ENCODE data around the gene EHBP1L1. TPM values are rescaled to one million over a fixed set of nuclear protein-coding genes. Genes with fewer than 3 reads are reported as not detected.

Gene EHBP1L1
- total RNA-seq, 4 donors from 2014 or later: 186 to 472 (median 293) TPM

GRCh38 chr11:65615229-65615949, 39.5 kb downstream of the EHBP1L1 start, which contains the start of gene PCNX3:
Gene PCNX3 (plus strand): TSS chr11:65615776. CDS start chr11:65616312, 536 bp downstream.
- Histone ChIP-seq H3K4me3 (peak within 1 kb of the TSS; percentile 72 to 96 (median 82)), H3K4me1 (peaks cover 40 to 60% (median 55%) of the 10 kb centered on the region in 4 donors), H3K36me3 (peaks cover 26 to 51% (median 49%) of the 10 kb centered on the region in 4 donors), H3K27me3 (no peaks in the 10 kb centered on the region), H3K27ac (replicated peaks in 1 of 4) (peak within 1 kb of the TSS; percentile 87 to 97 (median 96)), H3K9me3 (no peaks in the 10 kb centered on the region)
- TF ChIP-seq CTCF (IDR thresholded peaks at IDR 0.05) (peak in 1 of 3 experiments; percentile 35), POLR2A (IDR thresholded peaks at IDR 0.05; ENCODE audit: low read depth) (peak; percentile 19), EP300 (IDR thresholded peaks at IDR 0.05) (no peak), POLR2AphosphoS5 (IDR thresholded peaks at IDR 0.05) (peak; percentile 88 to 95)
- WGBS: 0% methylated on average over 36 of the region's 55 CpGs
- intact Hi-C loops (cut with DNase I): loop anchor here (2.0 kb wide), 1 partner anchor 41 kb away; no protein-coding TSS in a partner anchor
- DNase-seq (ENCODE audit: extremely low spot score): peak; percentile 100

GRCh38 chr11:65615950-65616574, 40.2 kb downstream of the EHBP1L1 start:
- DNase-seq (ENCODE audit: extremely low spot score): no peak
- WGBS: 0% methylated on average over 18 of the region's 50 CpGs
- intact Hi-C loops (cut with DNase I): loop anchor here (2.0 kb wide), 1 partner anchor 41 kb away; no protein-coding TSS in a partner anchor
- peak overlapping the region; percentile 87 to 97 (median 94) for H3K27ac ChIP-seq (replicated peaks in 1 of 4)
- no peaks in the 10 kb centered on the region for H3K9me3 ChIP-seq
- no peaks in the 10 kb centered on the region for H3K27me3 ChIP-seq
- no peak for TF ChIP-seq EP300 (IDR thresholded peaks at IDR 0.05)
- TF ChIP-seq CTCF (IDR thresholded peaks at IDR 0.05): no peak
- TF ChIP-seq POLR2A (IDR thresholded peaks at IDR 0.05; ENCODE audit: low read depth): no peak
- no peak for TF ChIP-seq POLR2AphosphoS5 (IDR thresholded peaks at IDR 0.05)
- H3K4me1 ChIP-seq: peaks cover 33 to 53% (median 48%) of the 10 kb centered on the region in 4 donors
- peak overlapping the region; percentile 72 to 96 (median 82) for H3K4me3 ChIP-seq
- H3K36me3 ChIP-seq: peaks cover 26 to 57% (median 55%) of the 10 kb centered on the region in 4 donors

GRCh38 chr11:65616575-65617001, 40.7 kb downstream of the EHBP1L1 start:
- DNase-seq (ENCODE audit: extremely low spot score): no peak
- TF ChIP-seq POLR2A (IDR thresholded peaks at IDR 0.05; ENCODE audit: low read depth) (no peak), CTCF (IDR thresholded peaks at IDR 0.05) (no peak), EP300 (IDR thresholded peaks at IDR 0.05) (no peak), POLR2AphosphoS5 (IDR thresholded peaks at IDR 0.05) (no peak)
- peaks cover 26 to 63% (median 59%) of the 10 kb centered on the region in 4 donors for H3K36me3 ChIP-seq
- no peaks in the 10 kb centered on the region for H3K27me3 ChIP-seq
- peak overlapping the region; percentile 72 to 96 (median 82) for H3K4me3 ChIP-seq
- peak overlapping the region; percentile 87 to 97 (median 94) for H3K27ac ChIP-seq (replicated peaks in 1 of 4)
- H3K4me1 ChIP-seq: peaks cover 31 to 48% (median 43%) of the 10 kb centered on the region in 4 donors
- intact Hi-C loops (cut with DNase I): no loop called here
- H3K9me3 ChIP-seq: no peaks in the 10 kb centered on the region
- WGBS: 63% methylated on average over 7 of the region's 10 CpGs

GRCh38 chr11:65617136-65617850, 41.4 kb downstream of the EHBP1L1 start:
- Histone ChIP-seq H3K9me3 (no peaks in the 10 kb centered on the region), H3K27me3 (no peaks in the 10 kb centered on the region), H3K4me1 (peaks cover 24 to 41% (median 36%) of the 10 kb centered on the region in 4 donors), H3K27ac (replicated peaks in 1 of 4) (no peak overlapping the region), H3K4me3 (peak overlapping the region in 3 of 4 donors; percentile 72 to 96 (median 82)), H3K36me3 (peaks cover 29 to 63% (median 59%) of the 10 kb centered on the region in 4 donors)
- DNase-seq (ENCODE audit: extremely low spot score): no peak
- WGBS: 93% methylated on average over 11 of the region's 17 CpGs
- no peak for TF ChIP-seq CTCF (IDR thresholded peaks at IDR 0.05)
- no peak for TF ChIP-seq POLR2A (IDR thresholded peaks at IDR 0.05; ENCODE audit: low read depth)
- TF ChIP-seq EP300 (IDR thresholded peaks at IDR 0.05): no peak
- no peak for TF ChIP-seq POLR2AphosphoS5 (IDR thresholded peaks at IDR 0.05)
- intact Hi-C loops (cut with DNase I): no loop called here
